Activated T-cell treated with anti-CD3 and anti-CD28 coated beads, Interleukin-2, amount 50 U/mL, for 1 hour (primary cell): Measurements from ENCODE around the gene TRIML1.
"Not testable (repeated sequence)": the region's sequence is repeated elsewhere in the genome, so short reads cannot be mapped to it uniquely, and the experiment has no call there.

ENCODE experiments used
- DNase-seq: peaks from one replicate; pipeline ENCODE4 v3.0.0-alpha.2; 2020

TRIML1 gene

DNA sequence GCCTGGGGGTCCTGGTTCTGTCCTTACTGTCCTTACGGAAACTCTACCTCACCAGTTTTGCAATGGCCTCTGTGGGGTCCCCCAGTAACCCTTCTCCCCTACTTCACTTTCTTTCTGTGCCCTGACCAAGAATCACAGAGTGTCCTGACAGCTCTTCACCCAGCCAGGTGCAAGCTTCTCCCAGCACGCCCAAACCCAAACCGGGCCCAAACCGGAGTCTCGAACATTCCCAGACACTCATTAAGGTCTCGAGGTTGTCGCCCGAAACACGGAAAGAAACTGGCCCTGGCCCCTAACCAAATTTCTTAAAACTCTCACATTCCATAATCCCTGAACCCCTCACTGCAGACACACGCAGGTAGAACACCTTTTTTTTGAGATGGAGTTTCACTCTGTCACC is 19.1 kb downstream of the TRIML1 start:
- no peak for DNase-seq

DNA sequence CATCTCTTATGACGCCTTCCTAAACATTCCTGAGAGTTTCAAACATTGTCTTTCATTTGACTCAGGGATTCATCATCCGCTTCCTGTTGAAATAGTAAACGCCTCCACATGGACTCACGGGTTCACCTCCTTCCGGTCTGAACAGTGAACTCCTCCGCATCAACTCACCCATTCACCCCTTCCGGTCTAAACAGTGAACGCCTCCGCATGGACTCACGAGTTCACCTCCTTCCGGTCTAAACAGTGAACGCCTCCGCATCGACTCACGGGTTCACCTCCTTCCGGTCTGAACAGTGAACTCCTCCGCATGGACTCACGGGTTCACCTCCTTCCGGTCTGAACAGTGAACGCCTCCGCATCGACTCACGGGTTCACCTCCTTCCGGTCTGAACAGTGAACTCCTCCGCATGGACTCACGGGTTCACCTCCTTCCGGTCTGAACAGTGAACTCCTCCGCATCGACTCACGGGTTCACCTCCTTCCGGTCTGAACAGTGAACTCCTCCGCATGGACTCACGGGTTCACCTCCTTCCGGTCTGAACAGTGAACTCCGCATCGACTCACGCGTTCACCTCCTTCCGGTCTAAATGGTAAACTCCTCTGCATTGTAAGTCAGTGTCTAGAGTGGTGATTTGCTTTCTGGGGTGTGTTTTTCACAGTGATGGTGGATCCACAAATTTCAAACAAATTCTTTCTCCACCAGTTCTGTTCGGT is 20.4 kb downstream of the TRIML1 start:
- not testable (repeated sequence) for DNase-seq

DNA sequence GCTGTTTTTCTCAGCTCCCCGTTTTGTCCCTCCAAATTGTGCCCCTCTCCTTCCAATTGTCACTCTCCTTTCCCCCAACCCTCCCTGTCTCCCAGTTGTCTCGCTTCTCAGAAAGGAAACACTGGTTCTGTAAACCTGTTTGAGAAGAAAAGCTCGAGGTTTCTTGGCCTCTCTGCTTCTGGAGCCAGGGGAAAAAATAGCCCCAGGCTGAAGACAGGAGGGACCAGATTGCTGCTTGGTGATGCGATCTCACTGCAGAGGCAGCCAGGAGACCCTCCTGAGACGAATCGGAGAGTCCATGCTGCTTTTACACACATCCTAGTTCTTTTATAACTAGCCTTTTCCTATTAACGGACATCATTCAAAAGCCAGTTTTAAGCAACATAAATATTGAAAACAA is 21.2 kb downstream of the TRIML1 start:
- DNase-seq, result no peak

DNA sequence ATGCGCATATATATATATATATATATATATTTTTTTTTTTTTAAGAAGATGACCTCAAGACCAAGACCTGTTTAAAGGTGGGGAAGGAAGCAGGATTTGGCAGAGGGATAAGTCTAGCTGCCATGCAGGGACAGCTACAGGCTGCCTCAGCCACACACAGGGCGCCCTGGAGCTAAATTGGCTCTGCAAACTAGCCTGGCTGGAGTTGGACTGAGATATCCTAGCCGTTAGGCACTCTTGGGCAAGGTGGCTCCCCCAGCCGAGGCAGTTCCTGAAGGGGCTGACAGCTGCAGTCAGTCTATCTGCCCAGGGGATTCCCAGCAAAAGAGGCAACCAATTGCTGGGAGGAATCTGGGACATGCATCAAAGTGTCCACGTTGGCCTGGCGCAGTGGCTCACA is 21.9 kb downstream of the TRIML1 start:
- DNase-seq, result no peak

DNA sequence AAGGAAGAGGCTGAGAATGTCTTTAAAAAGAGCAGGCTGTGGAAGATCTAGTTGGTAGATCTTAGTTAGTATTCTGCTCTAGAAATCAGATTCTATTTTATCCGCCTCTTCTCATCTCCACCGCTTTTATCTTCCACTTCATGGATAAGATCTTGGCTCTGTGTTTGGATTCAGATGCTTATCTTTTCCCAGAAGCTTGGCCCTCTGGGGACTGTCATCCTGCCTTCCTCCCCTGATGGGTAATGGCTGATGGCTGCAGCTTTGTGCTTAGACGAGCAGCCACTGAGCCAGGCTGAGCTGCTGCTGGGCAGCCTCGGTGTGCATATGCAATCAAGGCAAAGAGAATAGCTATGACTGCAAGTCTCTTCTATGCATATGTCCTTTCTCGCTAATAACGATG is 23.5 kb downstream of the TRIML1 start:
- DNase-seq, result no peak

DNA sequence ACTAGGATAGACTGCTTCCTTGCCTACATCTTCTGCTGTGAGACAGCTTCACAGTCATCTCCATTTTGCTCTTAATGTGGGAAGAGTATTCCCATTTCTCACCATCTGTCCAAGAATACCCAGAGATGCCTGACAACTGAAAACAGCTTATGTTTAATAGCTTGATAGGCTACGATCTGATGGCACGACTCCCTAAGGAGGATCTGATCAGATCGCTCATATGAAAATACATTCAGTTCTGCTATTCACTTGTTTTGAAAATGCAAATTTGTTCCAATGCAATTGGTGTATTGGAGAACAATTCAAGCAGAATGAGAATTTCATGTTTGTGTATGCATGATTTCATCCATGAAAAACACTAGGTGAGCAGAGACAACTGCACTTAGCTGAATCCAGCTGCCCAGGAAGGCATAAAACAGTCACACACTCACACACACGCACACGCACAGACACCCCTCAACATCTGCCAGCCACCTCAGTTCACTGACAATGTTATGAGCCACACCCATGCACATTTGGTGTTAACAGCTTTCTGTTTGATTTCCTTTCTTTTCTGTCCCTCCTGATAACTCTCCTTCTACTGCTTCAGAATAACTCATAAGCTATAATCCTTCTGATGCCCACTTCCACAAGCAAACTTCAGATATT is 29.6 kb downstream of the TRIML1 start:
- no peak for DNase-seq

DNA sequence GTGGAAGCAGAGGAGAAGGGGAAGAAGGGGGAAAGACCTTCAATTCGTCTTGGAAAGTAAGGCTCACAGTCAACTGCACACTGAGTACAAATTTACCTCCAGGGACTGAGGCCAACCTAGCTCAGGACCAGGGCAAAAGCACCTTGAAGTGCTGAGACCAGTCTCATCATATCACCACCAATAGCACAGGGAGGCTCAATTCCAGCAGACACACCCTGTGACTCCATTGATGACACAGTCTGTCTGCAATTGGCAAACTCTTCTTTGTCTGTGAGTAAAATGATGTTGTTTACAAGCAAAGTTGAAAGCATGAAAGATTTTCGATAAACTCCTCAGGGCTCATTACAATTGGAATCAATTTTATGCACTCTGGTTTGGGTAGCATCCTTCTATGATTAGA is 32.3 kb downstream of the TRIML1 start:
- no peak for DNase-seq

DNA sequence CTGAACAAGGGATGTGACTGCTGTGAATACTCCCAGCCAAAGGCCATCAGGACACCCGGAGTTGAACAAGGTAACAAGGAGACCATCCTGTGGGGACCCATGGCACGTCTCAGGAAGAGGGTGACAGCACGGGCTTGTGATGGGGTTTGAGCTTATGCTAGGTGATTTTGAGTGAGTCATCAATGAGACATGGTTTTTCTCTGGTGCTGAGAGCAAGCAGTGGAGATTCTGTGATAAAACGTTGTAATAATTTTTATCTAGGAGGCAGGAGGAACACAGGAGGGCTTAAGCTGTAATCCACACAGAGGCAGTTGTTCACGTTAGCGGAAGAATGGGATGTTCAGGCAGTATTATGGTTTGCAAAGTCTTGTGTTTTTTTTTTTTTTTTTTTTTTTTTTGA is 36.0 kb downstream of the TRIML1 start:
- DNase-seq, result no peak

DNA sequence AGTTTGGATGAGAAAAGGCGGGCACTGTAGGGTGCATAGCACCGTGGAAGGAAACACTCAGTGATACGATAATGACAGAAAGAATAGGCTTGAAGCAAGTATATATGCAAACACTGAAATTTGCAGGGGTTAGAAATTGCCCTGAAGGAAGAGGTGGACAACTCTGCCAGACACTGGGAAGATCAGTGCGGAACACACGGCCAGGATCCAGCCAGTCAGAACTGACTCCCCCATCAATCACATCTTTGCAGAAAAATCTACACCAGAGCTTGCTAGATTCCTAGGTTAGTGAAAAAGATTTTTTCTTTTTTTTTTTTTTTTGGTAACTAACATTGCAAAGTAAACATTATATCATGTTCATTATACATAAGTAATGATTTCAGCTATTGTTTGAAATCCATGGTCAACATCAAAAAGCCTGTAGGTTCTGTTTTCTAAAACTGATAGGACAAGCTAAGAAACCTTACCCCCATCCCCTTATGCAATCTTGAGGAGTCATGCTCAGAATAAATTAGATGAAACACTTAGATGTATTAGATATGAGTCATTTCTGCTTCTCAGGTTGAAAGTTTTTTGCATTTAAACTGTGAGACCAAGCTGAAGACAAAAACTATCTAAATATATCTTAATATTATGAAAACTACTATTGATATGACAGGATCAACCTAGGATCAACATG is 38.9 kb downstream of the TRIML1 start:
- no peak for DNase-seq

DNA sequence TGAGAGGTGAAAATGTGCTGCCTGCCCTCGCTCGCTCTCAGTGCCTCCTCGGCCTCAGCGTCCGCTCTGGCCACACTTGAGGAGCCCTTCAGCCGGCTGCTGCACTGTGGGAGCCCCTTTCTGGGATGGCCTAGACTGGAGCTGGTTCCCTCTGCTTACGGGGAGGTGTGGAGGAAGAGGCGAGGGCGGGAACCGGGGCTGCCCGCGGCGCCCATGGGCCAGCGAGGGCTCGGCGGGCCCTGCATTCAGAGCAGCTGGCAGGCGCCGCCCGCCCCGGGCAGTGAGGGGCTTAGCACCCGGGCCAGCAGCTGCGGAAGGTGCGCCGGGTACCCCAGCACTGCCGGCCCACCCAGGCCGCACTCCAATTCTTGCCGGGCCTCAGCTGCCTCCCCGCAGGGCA is 39.6 kb downstream of the TRIML1 start:
- no peak for DNase-seq

DNA sequence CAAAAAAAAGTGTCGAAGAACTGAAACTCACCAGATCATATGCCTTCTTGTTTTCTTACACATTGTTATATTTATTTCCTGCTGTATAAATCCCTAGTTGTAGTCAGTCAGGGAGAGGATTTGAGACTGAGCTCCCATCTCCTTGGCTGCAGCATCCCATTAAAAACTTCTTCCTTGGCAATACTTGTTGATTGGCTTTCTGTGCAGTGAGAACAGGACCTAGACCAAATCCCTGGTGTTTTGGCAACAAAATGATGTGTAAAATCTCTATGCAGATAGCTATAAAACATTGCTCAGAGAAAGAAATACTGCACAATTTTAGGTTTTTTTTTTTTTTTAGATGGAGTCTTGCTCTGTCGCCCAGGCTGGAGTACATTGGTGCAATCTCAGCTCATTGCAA is 47.9 kb downstream of the TRIML1 start:
- no peak for DNase-seq

DNA sequence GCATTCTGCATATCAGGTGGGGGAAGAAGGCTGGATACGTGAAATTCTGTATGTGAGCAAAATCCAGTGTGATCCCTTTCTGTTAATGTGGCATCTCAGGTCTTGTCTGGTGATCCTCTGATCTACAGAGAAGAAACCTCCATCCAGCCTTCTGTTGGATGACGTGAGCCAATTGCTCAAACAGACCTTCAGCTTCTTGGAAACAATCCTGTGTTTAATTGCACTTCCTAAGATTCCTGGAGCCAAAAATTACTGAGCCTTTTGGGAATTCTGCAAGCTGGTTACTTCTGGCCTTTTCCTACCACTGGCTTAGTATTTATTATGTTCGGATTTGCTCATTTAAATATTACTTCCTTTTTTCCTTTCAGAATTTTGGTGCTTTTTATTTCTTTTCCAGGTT is 51.2 kb downstream of the TRIML1 start:
- no peak for DNase-seq

DNA sequence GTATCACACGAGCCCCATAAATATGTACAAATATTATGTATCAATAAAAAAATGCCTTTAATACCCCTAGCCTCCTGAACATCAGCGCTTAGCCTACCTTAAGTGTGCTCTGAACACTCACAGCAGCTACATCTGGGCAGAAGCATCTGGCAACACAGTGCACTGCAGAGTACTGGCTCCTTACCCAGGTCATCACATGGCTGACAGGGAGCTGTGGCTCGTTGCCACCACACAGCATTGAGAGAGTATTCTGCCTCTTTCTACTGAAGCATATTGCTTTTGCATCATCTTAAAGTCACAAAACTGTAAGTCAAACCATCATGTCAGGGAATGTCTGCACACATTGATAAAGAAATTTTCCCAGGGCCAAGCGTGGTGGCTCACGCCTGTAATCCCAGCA is 55.2 kb downstream of the TRIML1 start:
- DNase-seq, result no peak

DNA sequence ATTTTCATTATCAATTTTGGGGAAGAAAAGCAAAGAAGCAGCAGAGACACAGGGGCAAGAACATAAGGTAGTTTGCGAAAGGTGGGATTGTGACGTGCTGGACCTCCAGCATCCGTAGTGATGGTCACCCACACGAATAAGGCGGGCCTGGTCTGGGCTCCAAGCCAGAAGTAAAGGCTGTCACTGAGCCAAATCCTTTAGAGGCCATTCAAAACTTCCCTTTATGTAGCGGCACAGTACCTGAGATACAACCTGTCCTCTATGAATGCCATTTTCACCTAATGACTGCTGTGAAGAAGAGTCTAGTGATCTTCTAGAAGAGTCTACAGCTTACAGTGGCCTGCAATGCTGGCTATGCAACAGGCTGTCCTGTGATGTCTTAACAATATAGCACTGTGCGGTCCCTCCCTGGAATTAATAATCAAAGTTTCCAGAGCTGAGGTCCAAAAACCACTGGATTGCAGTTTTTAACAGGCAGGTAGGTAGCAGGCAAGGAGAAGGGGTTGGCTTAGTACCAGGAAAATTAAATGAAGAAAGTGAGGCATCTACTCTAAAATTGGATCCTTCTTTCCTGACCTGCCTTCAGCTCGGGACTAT is 56.2 kb downstream of the TRIML1 start:
- no peak for DNase-seq

DNA sequence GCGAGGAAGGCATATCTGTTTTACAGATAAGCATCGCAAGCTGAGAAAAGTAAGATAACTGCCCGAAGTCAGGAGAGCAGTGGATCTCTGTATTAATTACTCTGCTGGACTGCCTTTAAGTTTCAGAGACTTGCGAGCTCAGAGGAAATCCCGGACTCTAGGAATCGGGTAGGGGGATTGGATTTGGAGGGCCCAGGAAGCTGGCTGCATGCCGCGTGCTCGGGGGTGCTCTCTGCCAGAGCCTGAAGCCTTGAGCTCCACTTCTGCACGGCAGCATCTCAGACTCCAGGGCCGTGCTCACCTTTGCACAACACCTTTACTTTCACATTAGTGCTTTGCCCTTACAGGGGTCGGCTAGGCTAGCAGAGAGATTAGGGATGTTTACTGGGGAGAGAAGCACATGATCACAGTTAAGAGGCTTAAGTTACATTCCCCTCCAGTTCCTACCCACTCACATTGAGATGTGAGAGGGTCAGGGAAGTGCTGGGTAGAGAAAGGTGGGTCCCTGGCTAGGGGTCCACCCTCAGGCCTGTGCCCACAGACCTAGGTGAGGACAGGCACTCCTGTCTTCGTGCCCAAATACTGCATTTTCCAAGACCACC is 57.0 kb downstream of the TRIML1 start:
- no peak for DNase-seq
